A549 (cell line): ENCODE results near the gene RPL22. TPM values are rescaled to one million over a fixed set of nuclear protein-coding genes. Genes with fewer than 3 reads are reported as not detected.

Experiments
- ATAC-seq, 2 experiments: fragments of 200-7000 bp in 1 of 2; fragments of >200 bp in 1 of 2; cut with Nextera tagmentation in 1 of 2; cut with Tn5 transposase in 1 of 2; 3 replicates each; pipeline versions ENCODE4 v1.8.0 to v1.9.1; 2018 to 2020; ENCODE audit warnings: mild to moderate bottlenecking in 1 of 2, moderate library complexity in 1 of 2
- CTCF ChIA-PET: fragments of 300-600 bp; sonication (Branson Sonifier 250); formaldehyde crosslinking; extraction: SDS; loops from one replicate; lab custom pipeline; 2021; ENCODE audit warnings: antibody characterized with exemption, inconsistent platforms; lab: Yijun Ruan, JAX
- POLR2A ChIA-PET: fragments of 350-600 bp; formaldehyde crosslinking; extraction: SDS; loops from one replicate; lab custom pipeline; 2021; ENCODE audit warnings: antibody characterized with exemption, inconsistent platforms; lab: Yijun Ruan, JAX
- DNase-seq, 2 experiments: peaks; one replicate each; pipeline versions ENCODE4 v3.0.0 to v3.0.0-alpha.2; 2011 to 2016; ENCODE audit warnings: low read depth in 1 of 2, low spot score in 1 of 2
- FAIRE-seq: peaks from 2 replicates; lab custom pipeline; 2011; peaks lifted over from hg19 to GRCh38; lab: Jason Lieb, UNC
- H3K27ac ChIP-seq, 2 experiments: fragments of >200 bp; sonication (Bioruptor Twin); formaldehyde crosslinking; 3 replicates each; pipeline ENCODE4 v1.5.1; 2016 to 2017
- H3K4me1 ChIP-seq: fragments of >200 bp; sonication (Bioruptor Twin); formaldehyde crosslinking; 3 replicates; pipeline ENCODE4 v1.6.1; 2016
- H3K4me2 ChIP-seq: fragments of >200 bp; sonication (Bioruptor Twin); formaldehyde crosslinking; 3 replicates; pipeline ENCODE4 v1.6.1; 2016
- H3K4me3 ChIP-seq: fragments of >200 bp; sonication (Bioruptor Twin); formaldehyde crosslinking; 3 replicates; pipeline ENCODE4 v1.5.1; 2016
- H3K9me3 ChIP-seq: fragments of >200 bp; sonication (Bioruptor Twin); formaldehyde crosslinking; 3 replicates; pipeline ENCODE4 v1.6.1; 2016
- BHLHE40 ChIP-seq: IDR thresholded peaks from 2 replicates; pipeline ENCODE4 v1.6.1; 2012; ENCODE audit warnings: low read depth, low read length, inconsistent platforms
- E2F6 ChIP-seq: IDR thresholded peaks from 2 replicates; pipeline ENCODE4 v1.6.1; 2012; ENCODE audit warnings: low read depth, borderline replicate concordance
- EHF ChIP-seq: fragments of 250-450 bp; sonication (Bioruptor Pico); IDR thresholded peaks from 2 replicates; pipeline ENCODE4 v1.5.0; 2020; ENCODE audit warnings: mild to moderate bottlenecking
- ESRRA ChIP-seq: fragments of 150-350 bp; IDR thresholded peaks from 2 replicates; pipeline ENCODE4 v1.6.1; 2014; ENCODE audit warnings: mild to moderate bottlenecking, low read length, borderline replicate concordance
- GATA3 ChIP-seq: IDR thresholded peaks from 2 replicates; pipeline ENCODE4 v1.6.1; 2012; ENCODE audit warnings: borderline replicate concordance
- HEYL ChIP-seq: fragments of 250-450 bp; sonication (Bioruptor Pico); IDR thresholded peaks from 2 replicates; pipeline ENCODE4 v1.8.0; 2021; ENCODE audit warnings: mild to moderate bottlenecking, moderate library complexity
- HOXA7 ChIP-seq: fragments of 250-450 bp; sonication (Bioruptor Pico); IDR thresholded peaks from 2 replicates; pipeline ENCODE4 v1.5.0; 2020; ENCODE audit warnings: mild to moderate bottlenecking, moderate library complexity
- NPAS2 ChIP-seq: fragments of 250-450 bp; sonication (Bioruptor Pico); IDR thresholded peaks from 2 replicates; pipeline ENCODE4 v1.8.0; 2022; ENCODE audit warnings: mild to moderate bottlenecking, moderate library complexity, borderline replicate concordance
- POLR2A ChIP-seq: IDR thresholded peaks from 2 replicates; pipeline ENCODE4 v1.6.1; 2012; ENCODE audit warnings: mild to moderate bottlenecking, low read length
- RAD21 ChIP-seq, 2 experiments: fragments of >200 bp in 1 of 2; sonication (Bioruptor Twin) in 1 of 2; formaldehyde crosslinking in 1 of 2; IDR thresholded peaks in 1 of 2; conservative IDR thresholded peaks in 1 of 2; 2 replicates in 1 of 2; 3 replicates in 1 of 2; pipeline ENCODE4 v1.6.1; 2012 to 2018; ENCODE audit warnings: inconsistent platforms in 1 of 2
- RNF2 ChIP-seq: fragments of 200-600 bp; sonication (generic); IDR thresholded peaks from 2 replicates; pipeline ENCODE4 v1.6.1; 2016; ENCODE audit warnings: low read depth, mild to moderate bottlenecking, antibody characterized with exemption, moderate library complexity, borderline replicate concordance
- TFCP2L1 ChIP-seq: fragments of 250-450 bp; sonication (Bioruptor Pico); IDR thresholded peaks from 2 replicates; pipeline ENCODE4 v1.5.0; 2021; ENCODE audit warnings: mild to moderate bottlenecking
- ZSCAN20 ChIP-seq: fragments of 250-450 bp; sonication (Bioruptor Pico); IDR thresholded peaks from 2 replicates; pipeline ENCODE4 v1.8.0; 2022; ENCODE audit warnings: mild to moderate bottlenecking, moderate library complexity
- WGBS: methylation state at CpG from one replicate; pipeline ENCODE4 v1.1.6; 2017; ENCODE audit errors: missing lambda C conversion rate; 5-methylcytosine and 5-hydroxymethylcytosine counted together
- polyA plus RNA-seq, 4 experiments: library from polyadenylated mRNA; depleted of rRNA in 3 of 4; stranded (reverse); fragments of >200 nt; fragmentation: RNase III in 1 of 4; extraction: RNeasy Plus Mini Kit Qiagen cat#74134 plus additional on column Dnase treatment in 1 of 4; gene quantifications; 2 replicates in 3 of 4; 3 replicates in 1 of 4; pipeline ENCODE4 v1.2.3, GENCODE V29; 2011 to 2017
- TF ChIP-seq, protein P1 (sequence below): fragments of 200-600 bp; sonication (generic); IDR thresholded peaks from 2 replicates; pipeline ENCODE4 v1.6.1; 2016; ENCODE audit warnings: antibody characterized with exemption, mild to moderate bottlenecking, moderate library complexity
- TF ChIP-seq, protein P2 (sequence below): fragments of 150-350 bp; IDR thresholded peaks from 2 replicates; pipeline ENCODE4 v1.6.1; 2014; ENCODE audit warnings: low read depth, mild to moderate bottlenecking, low read length

The RPL22 gene
- polyA plus RNA-seq, 2 of the 4 experiments (the other 2 are of a cell fraction), result 373 to 377 TPM

DNA sequence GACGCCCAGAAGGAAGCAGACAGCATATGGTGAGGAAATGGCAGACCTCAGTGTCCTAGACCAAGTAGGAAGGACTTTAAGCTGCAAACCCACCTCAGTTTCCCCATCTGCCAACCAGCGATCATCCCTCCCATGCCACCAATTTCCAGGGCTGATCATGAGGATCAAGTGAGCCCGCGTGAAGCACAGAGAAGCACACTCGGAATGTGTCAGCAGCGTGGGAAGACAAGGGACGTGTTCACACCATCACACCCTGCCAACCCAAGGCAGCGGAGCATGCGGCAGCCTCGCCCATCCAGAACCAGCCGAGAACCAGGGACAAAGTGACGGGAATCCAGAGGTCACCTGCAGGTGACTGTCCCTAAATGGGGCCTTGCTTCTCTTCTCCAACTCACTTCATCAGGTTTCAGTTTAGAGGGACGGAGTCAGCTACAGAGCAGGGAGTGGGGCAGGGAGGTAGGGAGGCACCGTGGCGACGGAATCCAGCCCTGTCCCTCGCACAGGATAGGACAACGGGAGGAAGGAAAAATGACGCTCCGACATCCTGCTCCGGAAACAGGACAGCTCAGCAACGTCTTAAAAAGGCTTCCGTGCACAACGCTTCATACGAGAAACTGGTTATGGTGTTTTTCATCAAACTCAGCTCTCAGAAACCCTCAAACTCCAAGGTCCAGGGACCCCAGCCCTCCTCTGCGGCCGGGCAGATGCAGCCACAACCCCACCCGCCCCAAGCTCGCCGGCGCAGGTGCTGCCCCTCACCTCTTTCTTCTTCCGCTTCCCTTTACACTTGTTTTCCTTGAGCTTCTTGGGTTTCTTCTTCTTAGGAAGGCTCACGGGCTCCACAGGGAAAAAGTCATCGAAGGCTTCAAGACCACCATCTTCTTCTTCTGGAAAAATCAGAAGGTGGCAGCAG is 31.7 kb downstream of the RPL22 start:
- no peak overlapping the region for H3K4me2 ChIP-seq
- ChIA-PET CTCF (interaction anchor here (0.9 to 1.1 kb wide), 2 partner anchors 21 to 77 kb away, joined by 3 read pairs; no protein-coding TSS in a partner anchor), POLR2A (no interaction called here)
- no peak overlapping the region for H3K27ac ChIP-seq
- no peaks in the 10 kb centered on the region for H3K4me1 ChIP-seq
- no peak for DNase-seq
- ATAC-seq, result no peak
- TF ChIP-seq POLR2A (no peak), HOXA7 (CRISPR knock-in tag) (no peak), E2F6 (no peak), BHLHE40 (no peak), ESRRA (no peak), ZSCAN20 (CRISPR knock-in tag) (no peak), RAD21 (conservative IDR thresholded peaks at IDR 0.05 in 1 of 2, IDR thresholded peaks at IDR 0.05 in 1 of 2) (no peak), TFCP2L1 (CRISPR knock-in tag) (no peak), NPAS2 (CRISPR knock-in tag) (no peak)
- TF ChIP-seq, protein P1, sequence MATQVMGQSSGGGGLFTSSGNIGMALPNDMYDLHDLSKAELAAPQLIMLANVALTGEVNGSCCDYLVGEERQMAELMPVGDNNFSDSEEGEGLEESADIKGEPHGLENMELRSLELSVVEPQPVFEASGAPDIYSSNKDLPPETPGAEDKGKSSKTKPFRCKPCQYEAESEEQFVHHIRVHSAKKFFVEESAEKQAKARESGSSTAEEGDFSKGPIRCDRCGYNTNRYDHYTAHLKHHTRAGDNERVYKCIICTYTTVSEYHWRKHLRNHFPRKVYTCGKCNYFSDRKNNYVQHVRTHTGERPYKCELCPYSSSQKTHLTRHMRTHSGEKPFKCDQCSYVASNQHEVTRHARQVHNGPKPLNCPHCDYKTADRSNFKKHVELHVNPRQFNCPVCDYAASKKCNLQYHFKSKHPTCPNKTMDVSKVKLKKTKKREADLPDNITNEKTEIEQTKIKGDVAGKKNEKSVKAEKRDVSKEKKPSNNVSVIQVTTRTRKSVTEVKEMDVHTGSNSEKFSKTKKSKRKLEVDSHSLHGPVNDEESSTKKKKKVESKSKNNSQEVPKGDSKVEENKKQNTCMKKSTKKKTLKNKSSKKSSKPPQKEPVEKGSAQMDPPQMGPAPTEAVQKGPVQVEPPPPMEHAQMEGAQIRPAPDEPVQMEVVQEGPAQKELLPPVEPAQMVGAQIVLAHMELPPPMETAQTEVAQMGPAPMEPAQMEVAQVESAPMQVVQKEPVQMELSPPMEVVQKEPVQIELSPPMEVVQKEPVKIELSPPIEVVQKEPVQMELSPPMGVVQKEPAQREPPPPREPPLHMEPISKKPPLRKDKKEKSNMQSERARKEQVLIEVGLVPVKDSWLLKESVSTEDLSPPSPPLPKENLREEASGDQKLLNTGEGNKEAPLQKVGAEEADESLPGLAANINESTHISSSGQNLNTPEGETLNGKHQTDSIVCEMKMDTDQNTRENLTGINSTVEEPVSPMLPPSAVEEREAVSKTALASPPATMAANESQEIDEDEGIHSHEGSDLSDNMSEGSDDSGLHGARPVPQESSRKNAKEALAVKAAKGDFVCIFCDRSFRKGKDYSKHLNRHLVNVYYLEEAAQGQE, result no peak
- TF ChIP-seq, protein P2, sequence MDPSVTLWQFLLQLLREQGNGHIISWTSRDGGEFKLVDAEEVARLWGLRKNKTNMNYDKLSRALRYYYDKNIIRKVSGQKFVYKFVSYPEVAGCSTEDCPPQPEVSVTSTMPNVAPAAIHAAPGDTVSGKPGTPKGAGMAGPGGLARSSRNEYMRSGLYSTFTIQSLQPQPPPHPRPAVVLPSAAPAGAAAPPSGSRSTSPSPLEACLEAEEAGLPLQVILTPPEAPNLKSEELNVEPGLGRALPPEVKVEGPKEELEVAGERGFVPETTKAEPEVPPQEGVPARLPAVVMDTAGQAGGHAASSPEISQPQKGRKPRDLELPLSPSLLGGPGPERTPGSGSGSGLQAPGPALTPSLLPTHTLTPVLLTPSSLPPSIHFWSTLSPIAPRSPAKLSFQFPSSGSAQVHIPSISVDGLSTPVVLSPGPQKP, result no peak
- WGBS, result 70% methylated on average over 33 of the region's 34 CpGs
- no peak for FAIRE-seq
- no peak overlapping the region for H3K4me3 ChIP-seq
- no peaks in the 10 kb centered on the region for H3K9me3 ChIP-seq

GRCh38 chr1:6166655-6167390 is 32.6 kb downstream of the RPL22 start:
- TF ChIP-seq GATA3 (no peak), RAD21 (conservative IDR thresholded peaks at IDR 0.05 in 1 of 2, IDR thresholded peaks at IDR 0.05 in 1 of 2) (no peak), RNF2 (no peak), HEYL (no peak), EHF (CRISPR knock-in tag) (no peak)
- TF ChIP-seq, protein P2, result no peak
- CTCF ChIA-PET, result interaction anchor here (1.1 kb wide), 1 partner anchor 20 kb away, joined by 3 read pairs; no protein-coding TSS in a partner anchor
- FAIRE-seq (no peak), DNase-seq (no peak), ATAC-seq (no peak)
- no peak overlapping the region for H3K4me3 ChIP-seq
- no peaks in the 10 kb centered on the region for H3K4me1 ChIP-seq
- WGBS, result 54% methylated on average over 10 of the region's 19 CpGs
- H3K9me3 ChIP-seq, result no peaks in the 10 kb centered on the region
- H3K27ac ChIP-seq, result no peak overlapping the region
- no peak overlapping the region for H3K4me2 ChIP-seq
- POLR2A ChIA-PET, result no interaction called here
